Astrocyte of the spinal cord (primary cell): ENCODE measurements around the gene KIF13A.
A peak's percentile ranks its signal among the peaks of the same experiment; 100 is the strongest.

Experiments used
- DNase-seq: peaks from one replicate; pipeline ENCODE4 v3.0.0; 2011; ENCODE audit warnings: low read depth, low spot score
- H3K4me3 ChIP-seq: 2 replicates; pipeline ENCODE4 v1.5.1; 2011; ENCODE audit warnings: low read depth, mild to moderate bottlenecking, low read length, moderate library complexity
- in situ Hi-C: cut with HindIII; loops from 2 replicates; pipeline ENCODE4 v1.10.0; 2017; ENCODE audit warnings: low sequenced_read_pairs
- TF ChIP-seq, protein P1 (sequence below): IDR thresholded peaks from 2 replicates; pipeline ENCODE4 v1.5.1; 2012; ENCODE audit warnings: low read depth, mild to moderate bottlenecking, low read length, inconsistent platforms

The KIF13A gene

DNA sequence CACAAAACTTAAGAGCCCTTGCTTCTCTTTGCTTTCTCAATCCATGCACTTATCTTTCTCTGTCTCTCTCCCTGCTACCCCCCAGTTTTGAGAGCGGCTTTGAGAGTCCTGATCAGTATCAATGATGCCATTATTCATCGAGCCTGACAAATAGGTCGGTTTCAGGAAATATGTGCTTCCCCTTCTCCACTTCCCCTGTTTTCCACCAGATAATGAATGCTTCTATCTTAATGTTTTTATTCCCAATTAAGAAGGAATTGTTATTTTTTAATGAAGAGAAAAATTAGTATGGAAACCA is 117.7 kb downstream of the KIF13A start:
- no peak overlapping the region for H3K4me3 ChIP-seq
- no peak for DNase-seq
- TF ChIP-seq, protein P1, sequence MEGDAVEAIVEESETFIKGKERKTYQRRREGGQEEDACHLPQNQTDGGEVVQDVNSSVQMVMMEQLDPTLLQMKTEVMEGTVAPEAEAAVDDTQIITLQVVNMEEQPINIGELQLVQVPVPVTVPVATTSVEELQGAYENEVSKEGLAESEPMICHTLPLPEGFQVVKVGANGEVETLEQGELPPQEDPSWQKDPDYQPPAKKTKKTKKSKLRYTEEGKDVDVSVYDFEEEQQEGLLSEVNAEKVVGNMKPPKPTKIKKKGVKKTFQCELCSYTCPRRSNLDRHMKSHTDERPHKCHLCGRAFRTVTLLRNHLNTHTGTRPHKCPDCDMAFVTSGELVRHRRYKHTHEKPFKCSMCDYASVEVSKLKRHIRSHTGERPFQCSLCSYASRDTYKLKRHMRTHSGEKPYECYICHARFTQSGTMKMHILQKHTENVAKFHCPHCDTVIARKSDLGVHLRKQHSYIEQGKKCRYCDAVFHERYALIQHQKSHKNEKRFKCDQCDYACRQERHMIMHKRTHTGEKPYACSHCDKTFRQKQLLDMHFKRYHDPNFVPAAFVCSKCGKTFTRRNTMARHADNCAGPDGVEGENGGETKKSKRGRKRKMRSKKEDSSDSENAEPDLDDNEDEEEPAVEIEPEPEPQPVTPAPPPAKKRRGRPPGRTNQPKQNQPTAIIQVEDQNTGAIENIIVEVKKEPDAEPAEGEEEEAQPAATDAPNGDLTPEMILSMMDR = no peak
- in situ Hi-C loops = no loop called here

DNA sequence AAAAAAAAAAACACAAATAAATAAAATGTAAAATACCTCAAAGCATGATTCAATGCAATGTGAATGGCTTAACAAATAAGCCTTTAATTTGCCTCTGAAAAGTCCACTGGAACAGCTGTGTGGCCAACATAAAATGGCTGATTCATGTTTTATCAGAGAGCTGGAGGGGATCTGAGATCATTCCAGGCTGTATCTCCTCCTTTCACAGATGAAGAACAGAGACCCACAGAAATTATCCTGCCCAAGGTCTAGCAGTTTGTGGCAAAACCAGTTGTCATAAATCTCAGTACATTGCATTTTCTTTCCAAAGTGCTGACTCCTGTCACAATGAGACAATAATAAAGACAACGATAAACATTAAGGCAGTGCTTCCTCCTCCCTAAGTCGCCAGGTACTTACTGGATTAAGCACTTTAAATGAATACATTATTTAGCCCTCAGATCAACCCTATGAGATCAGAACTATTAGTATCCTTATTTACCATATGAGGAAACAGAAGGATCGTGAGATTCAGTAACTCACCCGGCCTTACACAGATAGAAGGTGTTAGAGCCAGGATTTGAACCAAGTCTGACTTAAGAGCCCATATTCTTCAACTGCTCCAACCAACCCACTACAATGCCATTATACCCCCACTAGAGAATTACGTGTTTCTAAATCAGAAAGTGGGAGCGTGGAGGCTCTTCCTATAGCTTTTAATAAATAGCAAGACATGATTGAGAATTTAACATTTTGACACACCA is 118.3 kb downstream of the KIF13A start:
- peak; percentile 64 for DNase-seq
- TF ChIP-seq, protein P1 = no peak
- in situ Hi-C loops = no loop called here
- no peak overlapping the region for H3K4me3 ChIP-seq

DNA sequence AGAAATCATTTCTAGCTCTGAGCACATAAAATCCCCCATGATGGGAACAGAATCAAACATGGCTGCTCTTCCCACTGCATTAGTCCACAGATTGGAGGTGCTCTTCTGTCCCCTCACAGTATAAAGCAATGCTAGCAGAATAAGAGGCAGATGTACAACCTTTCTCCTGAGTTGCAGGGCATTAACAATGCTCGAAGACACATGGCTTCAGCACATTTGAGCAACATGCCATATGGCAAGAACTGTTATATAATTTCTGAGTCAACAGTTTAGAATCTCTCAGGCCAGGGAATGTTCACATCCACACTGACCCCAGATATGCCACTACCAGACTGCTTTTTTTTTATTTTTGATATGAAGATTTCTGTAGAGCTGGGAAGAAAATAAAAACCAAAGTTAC is 119.6 kb downstream of the KIF13A start:
- peak; percentile 67 for DNase-seq
- in situ Hi-C loops = no loop called here
- H3K4me3 ChIP-seq = no peak overlapping the region
- TF ChIP-seq, protein P1 = no peak

DNA sequence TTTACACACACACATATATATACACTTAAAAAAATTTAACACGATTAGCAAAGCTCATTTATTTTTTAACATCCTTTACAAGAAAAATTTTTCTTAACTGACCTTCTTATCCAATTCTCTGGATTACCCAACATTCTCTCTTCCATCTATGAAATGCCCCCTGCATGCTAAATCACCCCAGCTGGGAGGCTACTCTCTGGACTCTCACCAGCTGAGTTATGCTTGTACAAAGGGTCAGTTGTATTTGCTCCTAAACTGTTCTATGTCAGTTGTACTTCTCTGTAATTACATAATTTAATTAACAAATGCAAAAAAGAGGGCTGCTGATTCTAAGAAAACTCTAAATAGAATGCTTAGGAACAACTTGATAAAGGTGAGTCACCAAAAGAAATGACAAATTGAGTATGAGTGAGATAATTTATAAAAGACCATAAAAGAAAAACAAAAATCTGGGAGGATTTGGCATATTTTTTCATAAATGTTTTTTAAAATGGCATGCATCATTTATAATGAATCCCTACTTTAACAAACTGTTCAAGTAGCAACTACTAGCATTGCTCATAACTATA is 120.5 kb downstream of the KIF13A start:
- TF ChIP-seq, protein P1 = no peak

DNA sequence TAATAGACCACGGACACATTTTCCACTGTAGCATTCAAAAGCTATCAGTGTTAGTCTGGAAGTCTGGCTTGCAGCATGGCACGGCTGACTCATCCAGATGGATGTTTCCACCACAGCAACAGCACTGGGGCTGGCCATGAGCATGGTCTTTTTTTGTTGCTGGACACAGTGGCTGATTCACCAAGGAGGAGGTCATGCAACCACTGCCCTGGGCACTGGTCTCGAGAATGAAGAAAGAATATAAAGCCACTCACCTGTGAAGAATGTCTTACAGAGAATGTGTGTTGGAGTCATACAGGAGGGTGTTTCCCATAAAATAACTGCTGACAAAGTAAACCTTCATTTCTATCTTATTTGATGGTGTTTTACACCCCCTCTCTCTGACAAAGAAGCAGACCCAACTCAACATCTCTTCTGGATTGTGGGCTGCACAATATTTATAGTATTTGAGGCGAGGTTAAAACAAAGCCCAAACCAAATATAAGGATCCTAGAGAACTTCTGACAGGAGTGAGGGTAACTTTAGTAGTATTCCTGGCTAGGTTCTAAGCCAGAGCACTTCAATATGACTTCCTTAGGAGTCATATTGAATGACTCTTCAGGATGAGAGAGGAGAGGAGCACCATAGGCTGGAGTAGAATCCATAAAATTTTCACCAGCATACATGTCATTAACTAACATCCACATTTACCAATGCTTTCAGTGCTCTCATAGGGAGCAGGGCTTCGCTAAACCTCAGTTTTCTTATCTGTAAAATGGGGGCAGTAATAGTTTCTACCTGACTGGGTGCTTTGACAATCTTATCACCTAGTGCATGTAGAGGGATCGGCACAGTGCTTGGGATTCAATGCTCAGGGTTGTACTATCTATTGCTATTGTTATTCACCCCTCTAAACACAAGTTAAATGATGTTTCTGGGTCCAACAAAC is 121.4 kb downstream of the KIF13A start:
- in situ Hi-C loops = no loop called here
- TF ChIP-seq, protein P1 = no peak
- no peak overlapping the region for H3K4me3 ChIP-seq
- DNase-seq = peak; percentile 95

More for the DNA sequence above, 120.5 kb downstream of the KIF13A start:
- no peak for DNase-seq
- in situ Hi-C loops = no loop called here
- H3K4me3 ChIP-seq = no peak overlapping the region

DNA sequence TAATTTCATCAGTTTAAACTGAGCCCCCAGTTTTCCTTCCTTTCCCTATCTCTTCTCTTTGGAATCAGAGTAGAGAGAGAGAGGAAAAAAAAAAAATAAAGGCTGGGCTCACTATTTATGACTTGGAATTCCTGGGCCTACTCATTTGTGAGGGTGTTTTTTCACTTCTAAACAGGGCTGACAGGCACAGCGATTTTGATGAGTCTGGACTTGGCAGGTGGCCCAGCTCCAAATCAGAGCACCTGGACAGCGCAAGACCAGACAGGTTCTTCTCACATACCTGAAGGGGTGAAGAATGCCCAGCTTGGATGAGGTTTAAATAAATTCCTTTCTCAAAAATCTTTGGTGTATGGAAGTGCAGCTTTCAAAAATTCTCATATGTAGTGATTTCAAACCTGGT is 122.2 kb downstream of the KIF13A start:
- in situ Hi-C loops = no loop called here
- DNase-seq = no peak
- no peak overlapping the region for H3K4me3 ChIP-seq
- TF ChIP-seq, protein P1 = no peak
